Lung (tissue), 12 donors: ENCODE results near the gene SLC16A5. TPM values are rescaled to one million over a fixed set of nuclear protein-coding genes. Genes with fewer than 3 reads are reported as not detected.
A peak's percentile ranks its signal among the peaks of the same experiment; 100 is the strongest.

Source experiments
- ATAC-seq: fragments of 200-7000 bp; cut with Tn5 transposase; one replicate; pipeline ENCODE4 v1.9.1; 2020; ENCODE audit warnings: moderate number of reproducible peaks; ENCODE audit not compliant: insufficient read depth, low FRiP score
- DNase-seq, 3 donors: peaks; one replicate each; pipeline ENCODE4 v3.0.0-alpha.2; 2013 to 2017
- H3K27ac ChIP-seq, 2 donors: one replicate each; pipeline ENCODE4 v1.5.1; 2013; ENCODE audit warnings: mild to moderate bottlenecking in 2 of 2, moderate library complexity in 2 of 2, control low read depth in 1 of 2, inconsistent platforms in 1 of 2, low read depth in 1 of 2, low read length in 1 of 2
- H3K27me3 ChIP-seq, 3 donors: one replicate each; pipeline ENCODE4 v1.5.1; 2013; ENCODE audit warnings: low read length in 2 of 3; ENCODE audit not compliant: control insufficient read depth in 3 of 3, insufficient read depth in 3 of 3
- H3K36me3 ChIP-seq, 4 donors: one replicate each; pipeline ENCODE4 v1.5.1; 2013; ENCODE audit warnings: low read length in 4 of 4, mild to moderate bottlenecking in 1 of 4, moderate library complexity in 1 of 4; ENCODE audit not compliant: control insufficient read depth in 4 of 4, insufficient read depth in 4 of 4
- H3K4me1 ChIP-seq, 5 donors: one replicate each; pipeline ENCODE4 v1.5.1; 2013; ENCODE audit warnings: low read length in 5 of 5, mild to moderate bottlenecking in 2 of 5, moderate library complexity in 1 of 5; ENCODE audit not compliant: control insufficient read depth in 5 of 5, insufficient read depth in 5 of 5
- H3K4me3 ChIP-seq: one replicate; pipeline ENCODE4 v1.5.1; 2013; ENCODE audit warnings: mild to moderate bottlenecking, control low read depth, moderate library complexity
- H3K9ac ChIP-seq, 2 donors: one replicate each; pipeline ENCODE4 v1.5.1; 2013; ENCODE audit warnings: low read length in 2 of 2, control low read depth in 1 of 2; ENCODE audit not compliant: insufficient read depth in 1 of 2
- H3K9me3 ChIP-seq, 4 donors: one replicate each; pipeline ENCODE4 v1.5.1; 2013; ENCODE audit warnings: low read length in 3 of 4, mild to moderate bottlenecking in 1 of 4, moderate library complexity in 1 of 4; ENCODE audit not compliant: control insufficient read depth in 4 of 4, insufficient read depth in 3 of 4
- CTCF ChIP-seq: IDR thresholded peaks from 2 replicates; pipeline ENCODE4 v1.5.1; 2012; ENCODE audit warnings: mild to moderate bottlenecking; ENCODE audit errors: control extremely low read depth, extremely low read depth
- WGBS, 2 donors: extraction: QIAGEN DNeasy Blood & Tissue Kit; methylation state at CpG; one replicate each; pipeline ENCODE4 v1.1.7; 2013; 5-methylcytosine and 5-hydroxymethylcytosine counted together
- polyA plus RNA-seq, 2 donors: library from polyadenylated mRNA; stranded (reverse); fragments of 200-250 nt; gene quantifications; one replicate each; pipeline ENCODE4 v1.2.1, GENCODE V29; 2013
- total RNA-seq, 2 donors: library from RNA; depleted of rRNA in 1 of 2; stranded (reverse); fragments of >200 nt in 1 of 2; gene quantifications; one replicate each; pipeline ENCODE4 v1.2.1, GENCODE V29; 2014 to 2021
- donor health status: control.
- donor health status: control.
- donor health status: Bipolar disorder and iron deficiency.
- donor health status: healthy.
- donor health status: DM: yes; HTN: yes; CAD: no.

The SLC16A5 gene
- total and polyA plus RNA-seq, 4 donors: 27.9 to 74.0 (median 42.4) TPM

GRCh38 chr17:75146592-75146991 is 58.8 kb downstream of the SLC16A5 start:
- 47 to 70% methylated on average over 3 of the region's 3 CpGs for WGBS, 2 donors
- Histone ChIP-seq H3K4me3 (no peak overlapping the region), H3K27me3 (no peaks in the 10 kb centered on the region), H3K36me3 (peaks cover 10 to 20% (median 19%) of the 10 kb centered on the region in 4 donors), H3K9me3 (no peaks in the 10 kb centered on the region), H3K9ac (no peak overlapping the region), H3K4me1 (no peaks in the 10 kb centered on the region), H3K27ac (no peak overlapping the region)
- DNase-seq (no peak), ATAC-seq (no peak)
- no peak for TF ChIP-seq CTCF

GRCh38 chr17:75147878-75148546 is 60.3 kb downstream of the SLC16A5 start:
- H3K4me1 ChIP-seq: peaks cover 0 to 13% (median 0%) of the 10 kb centered on the region in 5 donors
- ATAC-seq (no peak), DNase-seq (no peak)
- no peak overlapping the region for H3K4me3 ChIP-seq
- no peaks in the 10 kb centered on the region for H3K9me3 ChIP-seq
- no peaks in the 10 kb centered on the region for H3K27me3 ChIP-seq
- WGBS, 2 donors: 73 to 75% methylated on average over 6 of the region's 6 CpGs
- peak overlapping the region in 1 of 2 donors; percentile 27 for H3K27ac ChIP-seq
- peaks cover 8 to 20% (median 18%) of the 10 kb centered on the region in 4 donors for H3K36me3 ChIP-seq
- H3K9ac ChIP-seq: no peak overlapping the region
- TF ChIP-seq CTCF: no peak

- Histone ChIP-seq H3K4me1 (peaks cover 0 to 20% (median 3%) of the 10 kb centered on the region in 5 donors), H3K36me3 (peaks cover 4 to 13% (median 6%) of the 10 kb centered on the region in 4 donors), H3K27ac (no peak overlapping the region), H3K9ac (peak overlapping the region in 1 of 2 donors; percentile 19), H3K4me3 (no peak overlapping the region), H3K9me3 (no peaks in the 10 kb centered on the region), H3K27me3 (no peaks in the 10 kb centered on the region)
- WGBS, 2 donors: 91 to 94% methylated on average over 6 of the region's 6 CpGs
- no peak for TF ChIP-seq CTCF
- ATAC-seq (no peak), DNase-seq (peak in 2 of 3 donors; percentile 60 to 65)
These were observed 64.2 kb downstream of the SLC16A5 start for GRCh38 chr17:75151930-75152329.
